IMR-90 (cell line): ENCODE results near the gene SIK1. TPM values are rescaled to one million over a fixed set of nuclear protein-coding genes. Genes with fewer than 3 reads are reported as not detected.

Source experiments
- ATAC-seq: fragments of 200-7000 bp; cut with Tn5 transposase; 2 replicates; pipeline ENCODE4 v1.9.1; 2020; ENCODE audit warnings: low read depth, mild to moderate bottlenecking, moderate library complexity
- BruUV-seq: library from RNA; stranded (reverse); fragments of 400-500 nt; replicated peaks from 2 replicates; lab custom pipeline; 2021; lab: Mats Ljungman, UMichigan
- CTCF ChIA-PET: fragments of 300-600 bp; formaldehyde crosslinking; extraction: SDS; loops from one replicate; lab custom pipeline; 2021; ENCODE audit warnings: antibody characterized with exemption; lab: Yijun Ruan, JAX
- POLR2A ChIA-PET: fragments of 300-600 bp; sonication (Branson Sonifier 250); formaldehyde crosslinking; loops from one replicate; lab custom pipeline; 2022; ENCODE audit warnings: antibody characterized with exemption; ENCODE audit not compliant: unreplicated experiment; lab: Charles Lee
- DNase-seq: peaks from one replicate; pipeline ENCODE4 v3.0.0; 2013
- H2AFZ ChIP-seq: replicated peaks from 2 replicates; pipeline ENCODE3; 2013; ENCODE audit warnings: low read length, mild to moderate bottlenecking; ENCODE audit not compliant: poor library complexity
- H2AK5ac ChIP-seq: 2 replicates; pipeline ENCODE4 v1.6.1; 2013; ENCODE audit warnings: low read depth, low read length, inconsistent platforms
- H2AK9ac ChIP-seq: replicated peaks from 2 replicates; pipeline ENCODE3; 2013; ENCODE audit warnings: mild to moderate bottlenecking, low read depth, low read length, moderate library complexity; ENCODE audit not compliant: poor library complexity
- H2BK120ac ChIP-seq: 2 replicates; pipeline ENCODE4 v1.6.1; 2013; ENCODE audit warnings: low read depth, low read length, inconsistent platforms
- H2BK15ac ChIP-seq: 3 replicates; pipeline ENCODE4 v1.6.1; 2013; ENCODE audit warnings: low read depth, low read length, inconsistent platforms
- H2BK20ac ChIP-seq: 2 replicates; pipeline ENCODE4 v1.6.1; 2013; ENCODE audit warnings: low read depth, mild to moderate bottlenecking, inconsistent platforms, low read length, moderate library complexity
- H2BK5ac ChIP-seq: 2 replicates; pipeline ENCODE4 v1.6.1; 2013; ENCODE audit warnings: mild to moderate bottlenecking, low read depth, low read length, inconsistent platforms; ENCODE audit not compliant: poor library complexity, severe bottlenecking
- H3K14ac ChIP-seq: replicated peaks from 2 replicates; pipeline ENCODE4 v1.6.1; 2013; ENCODE audit warnings: low read depth, low read length, inconsistent platforms
- H3K18ac ChIP-seq: 2 replicates; pipeline ENCODE4 v1.6.1; 2013; ENCODE audit warnings: low read depth, low read length, control low read depth
- H3K23ac ChIP-seq: 2 replicates; pipeline ENCODE4 v1.6.1; 2013; ENCODE audit warnings: low read depth, low read length, inconsistent platforms
- H3K27ac ChIP-seq: 2 replicates; pipeline ENCODE4 v1.5.1; 2013; ENCODE audit warnings: mild to moderate bottlenecking, control low read depth, low read length; ENCODE audit not compliant: insufficient read depth
- H3K27me3 ChIP-seq: 2 replicates; pipeline ENCODE4 v1.6.1; 2013; ENCODE audit warnings: low read length; ENCODE audit not compliant: control insufficient read depth, insufficient read depth
- H3K36me3 ChIP-seq: 2 replicates; pipeline ENCODE4 v1.6.1; 2013; ENCODE audit warnings: low read length, mixed read lengths; ENCODE audit not compliant: control insufficient read depth, insufficient read depth
- H3K4ac ChIP-seq: 2 replicates; pipeline ENCODE4 v1.6.1; 2013; ENCODE audit warnings: low read depth, low read length, inconsistent platforms
- H3K4me1 ChIP-seq: 2 replicates; pipeline ENCODE4 v1.6.1; 2013; ENCODE audit warnings: low read length, mixed read lengths; ENCODE audit not compliant: control insufficient read depth, insufficient read depth
- H3K4me2 ChIP-seq: 2 replicates; pipeline ENCODE4 v1.6.1; 2013; ENCODE audit warnings: low read depth, mild to moderate bottlenecking, control low read depth, low read length, moderate library complexity
- H3K4me3 ChIP-seq: 2 replicates; pipeline ENCODE4 v1.5.1; 2013; ENCODE audit warnings: low read depth, mild to moderate bottlenecking, control low read depth, low read length, moderate library complexity; ENCODE audit not compliant: insufficient read depth
- H3K56ac ChIP-seq: 2 replicates; pipeline ENCODE4 v1.6.1; 2013; ENCODE audit warnings: low read length, inconsistent platforms; ENCODE audit not compliant: insufficient read depth; ENCODE audit errors: extremely low read depth
- H3K79me1 ChIP-seq, 2 experiments: 2 replicates each; pipeline ENCODE4 v1.6.1; 2013; ENCODE audit warnings: low read length in 2 of 2, inconsistent platforms in 1 of 2, low read depth in 1 of 2
- H3K9ac ChIP-seq: 2 replicates; pipeline ENCODE4 v1.6.1; 2013; ENCODE audit warnings: low read depth, low read length, control low read depth
- H3K9me1 ChIP-seq: 2 replicates; pipeline ENCODE4 v1.6.1; 2013; ENCODE audit warnings: low read length, inconsistent platforms; ENCODE audit not compliant: insufficient read depth
- H3K9me3 ChIP-seq: 2 replicates; pipeline ENCODE4 v1.6.1; 2013; ENCODE audit warnings: low read length; ENCODE audit not compliant: control insufficient read depth, insufficient read depth
- H4K20me1 ChIP-seq: 2 replicates; pipeline ENCODE4 v1.6.1; 2013; ENCODE audit warnings: low read length, inconsistent platforms; ENCODE audit not compliant: insufficient read depth
- H4K5ac ChIP-seq: 2 replicates; pipeline ENCODE4 v1.6.1; 2013; ENCODE audit warnings: mild to moderate bottlenecking, low read depth, low read length, control low read depth
- H4K8ac ChIP-seq, 2 experiments: 2 replicates each; pipeline ENCODE4 v1.6.1; 2013; ENCODE audit warnings: low read depth in 2 of 2, low read length in 2 of 2, control low read depth in 1 of 2, inconsistent platforms in 1 of 2
- H4K91ac ChIP-seq: 2 replicates; pipeline ENCODE4 v1.6.1; 2013; ENCODE audit warnings: low read depth, low read length, inconsistent platforms; ENCODE audit not compliant: insufficient read depth
- CEBPB ChIP-seq: IDR thresholded peaks from 2 replicates; pipeline ENCODE4 v1.6.1; 2012; ENCODE audit warnings: low read depth, low read length, improper control_type of control experiment
- CHD1 ChIP-seq: IDR thresholded peaks from 2 replicates; pipeline ENCODE4 v1.6.1; 2012; ENCODE audit warnings: low read depth, low read length, improper control_type of control experiment
- MAFK ChIP-seq: IDR thresholded peaks from 2 replicates; pipeline ENCODE4 v1.6.1; 2012; ENCODE audit warnings: low read depth, low read length, improper control_type of control experiment
- MAZ ChIP-seq: IDR thresholded peaks from 2 replicates; pipeline ENCODE4 v1.6.1; 2012; ENCODE audit warnings: low read depth, mild to moderate bottlenecking, low read length, improper control_type of control experiment, moderate library complexity, borderline replicate concordance
- RAD21 ChIP-seq: IDR thresholded peaks from 2 replicates; pipeline ENCODE4 v1.6.1; 2012; ENCODE audit warnings: low read length, improper control_type of control experiment
- SMC3 ChIP-seq: fragments of 150-350 bp; IDR thresholded peaks from 2 replicates; pipeline ENCODE4 v1.6.1; 2016; ENCODE audit warnings: low read depth, mild to moderate bottlenecking, antibody characterized with exemption, low read length, moderate library complexity
- WGBS, 2 experiments: methylation state at CpG; one replicate each; pipeline versions ENCODE4 v1.1.5 to v1.1.7; 2013; ENCODE audit warnings: missing lambda C conversion rate in 2 of 2; ENCODE audit not compliant: insufficient read length in 1 of 2; ENCODE audit errors: extremely low coverage in 2 of 2; 5-methylcytosine and 5-hydroxymethylcytosine counted together
- dilution Hi-C: fragments of 300-500 bp; cut with HindIII; formaldehyde crosslinking; loops from one replicate; pipeline ENCODE4 v1.14.3; 2018; ENCODE audit warnings: low sequenced_read_pairs; ENCODE audit not compliant: unreplicated experiment
- in situ Hi-C: fragments of 300-500 bp; cut with MboI; formaldehyde crosslinking; loops from 3 replicates; pipeline ENCODE4 v1.14.3; 2019; ENCODE audit warnings: low sequenced_read_pairs, inconsistent platforms, mixed read lengths
- intact Hi-C: fragments of 100-400 bp; cut with micrococcal nuclease; formaldehyde crosslinking; loops from 2 replicates; pipeline ENCODE4 v1.10.0; 2022
- polyA plus RNA-seq, 3 experiments: library from polyadenylated mRNA; depleted of rRNA; stranded (reverse); fragments of >200 nt; gene quantifications; 2 replicates each; pipeline ENCODE4 v1.2.3, GENCODE V29; 2012; ENCODE audit warnings: low replicate concordance in 1 of 3
- total RNA-seq: library from RNA; depleted of rRNA; stranded (reverse); fragments of >200 nt; gene quantifications from 2 replicates; pipeline ENCODE4 v1.2.3, GENCODE V29; 2012
- TF ChIP-seq, protein P1 (sequence below): conservative IDR thresholded peaks from 2 replicates; pipeline ENCODE4 v1.5.1; 2012; ENCODE audit warnings: mild to moderate bottlenecking, low read depth, low read length, improper control_type of control experiment

SIK1 gene
- total and polyA plus RNA-seq, 2 of the 4 experiments (the other 2 are of a cell fraction): 0.54 to 1.9 TPM

DNA sequence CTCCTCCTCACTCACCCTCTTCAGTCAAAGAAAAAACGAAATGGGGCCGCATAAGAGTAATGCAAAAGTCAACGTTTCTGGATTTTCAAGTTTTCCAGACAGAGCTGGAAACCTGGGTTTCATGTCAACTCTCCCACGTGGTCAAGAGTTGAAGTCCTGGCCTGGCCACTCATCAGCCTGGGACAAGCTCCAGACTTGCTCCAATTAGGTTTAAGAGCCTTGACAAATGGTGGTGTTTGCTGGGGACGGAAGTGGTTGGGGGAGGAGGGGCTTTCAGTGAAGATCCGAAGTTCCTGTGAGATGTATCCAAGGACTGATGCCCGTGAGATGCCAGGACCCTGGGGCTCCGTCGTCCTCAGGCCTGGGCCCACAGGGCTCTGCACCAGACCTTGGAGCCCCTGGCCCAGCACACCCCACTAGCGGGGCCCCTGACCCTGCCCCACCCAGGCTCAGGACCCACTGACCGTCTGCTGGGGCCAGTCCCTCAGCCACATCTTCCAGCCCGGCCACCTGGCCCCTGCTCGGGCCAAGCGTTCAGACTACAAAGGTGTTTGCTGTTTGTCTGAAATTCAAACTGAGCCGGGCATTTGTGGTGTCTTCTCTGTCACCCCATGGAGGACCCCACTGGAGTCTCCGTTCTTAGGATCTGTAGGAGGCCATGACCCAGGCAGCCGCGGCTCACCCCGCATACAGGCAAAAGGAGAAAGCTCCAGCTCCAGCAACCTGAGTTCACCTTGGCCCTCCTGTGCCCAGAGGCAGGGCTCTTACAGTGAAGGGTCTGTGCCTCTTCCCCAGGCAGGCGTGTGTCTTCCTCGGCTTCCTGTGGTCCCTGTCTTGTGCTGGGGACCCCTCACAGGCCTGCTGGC lies 53.3 kb downstream of the SIK1 start:
- no peak for ATAC-seq
- ChIA-PET CTCF (no interaction called here), POLR2A (no interaction called here)
- intact Hi-C loops: no loop called here
- Histone ChIP-seq H3K9ac (no peak overlapping the region), H2AFZ (no peak overlapping the region), H3K27me3 (peaks cover 4% of the 10 kb centered on the region; the same call in 1 of the 2 replicates), H2BK20ac (no peak overlapping the region), H3K14ac (no peak overlapping the region), H3K4me3 (no peak overlapping the region), H3K18ac (no peak overlapping the region), H3K36me3 (no peaks in the 10 kb centered on the region), H3K4me1 (no peaks in the 10 kb centered on the region), H3K79me1 (no peaks in the 10 kb centered on the region), H3K4ac (no peak overlapping the region), H3K23ac (no peak overlapping the region), H3K56ac (no peak overlapping the region), H3K9me3 (no peaks in the 10 kb centered on the region), H4K8ac (no peak overlapping the region), H2BK5ac (no peak overlapping the region), H2BK15ac (no peak overlapping the region), H4K20me1 (no peaks in the 10 kb centered on the region), H2AK5ac (no peak overlapping the region), H3K27ac (no peak overlapping the region), H4K5ac (no peak overlapping the region), H4K91ac (no peak overlapping the region), H3K9me1 (peaks cover 2% of the 10 kb centered on the region; the same call in 1 of the 2 replicates), H3K4me2 (no peak overlapping the region), H2BK120ac (no peak overlapping the region), H2AK9ac (no peak overlapping the region)
- 74% methylated on average over 8 of the region's 21 CpGs; no CpG with 5 or more reads in 1 of the 2 experiments for WGBS, 2 experiments
- no TSS peak for BruUV-seq
- no peak for TF ChIP-seq MAZ
- TF ChIP-seq MAFK: no peak
- TF ChIP-seq, protein P1, sequence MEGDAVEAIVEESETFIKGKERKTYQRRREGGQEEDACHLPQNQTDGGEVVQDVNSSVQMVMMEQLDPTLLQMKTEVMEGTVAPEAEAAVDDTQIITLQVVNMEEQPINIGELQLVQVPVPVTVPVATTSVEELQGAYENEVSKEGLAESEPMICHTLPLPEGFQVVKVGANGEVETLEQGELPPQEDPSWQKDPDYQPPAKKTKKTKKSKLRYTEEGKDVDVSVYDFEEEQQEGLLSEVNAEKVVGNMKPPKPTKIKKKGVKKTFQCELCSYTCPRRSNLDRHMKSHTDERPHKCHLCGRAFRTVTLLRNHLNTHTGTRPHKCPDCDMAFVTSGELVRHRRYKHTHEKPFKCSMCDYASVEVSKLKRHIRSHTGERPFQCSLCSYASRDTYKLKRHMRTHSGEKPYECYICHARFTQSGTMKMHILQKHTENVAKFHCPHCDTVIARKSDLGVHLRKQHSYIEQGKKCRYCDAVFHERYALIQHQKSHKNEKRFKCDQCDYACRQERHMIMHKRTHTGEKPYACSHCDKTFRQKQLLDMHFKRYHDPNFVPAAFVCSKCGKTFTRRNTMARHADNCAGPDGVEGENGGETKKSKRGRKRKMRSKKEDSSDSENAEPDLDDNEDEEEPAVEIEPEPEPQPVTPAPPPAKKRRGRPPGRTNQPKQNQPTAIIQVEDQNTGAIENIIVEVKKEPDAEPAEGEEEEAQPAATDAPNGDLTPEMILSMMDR: no peak
- no peak for TF ChIP-seq SMC3
- no peak for TF ChIP-seq RAD21
- no peak for TF ChIP-seq CEBPB
- TF ChIP-seq CHD1: no peak
- no peak for DNase-seq
- in situ Hi-C loops: no loop called here
- dilution Hi-C loops: no loop called here
